Activated gamma-delta T cell treated with Interleukin-2 at 50 U/mL for 16 hours (primary cell): ENCODE data around the gene ZSCAN21.

ENCODE experiments used
- DNase-seq: peaks from one replicate; pipeline ENCODE4 v3.0.0-alpha.2; 2020

Gene ZSCAN21

DNA sequence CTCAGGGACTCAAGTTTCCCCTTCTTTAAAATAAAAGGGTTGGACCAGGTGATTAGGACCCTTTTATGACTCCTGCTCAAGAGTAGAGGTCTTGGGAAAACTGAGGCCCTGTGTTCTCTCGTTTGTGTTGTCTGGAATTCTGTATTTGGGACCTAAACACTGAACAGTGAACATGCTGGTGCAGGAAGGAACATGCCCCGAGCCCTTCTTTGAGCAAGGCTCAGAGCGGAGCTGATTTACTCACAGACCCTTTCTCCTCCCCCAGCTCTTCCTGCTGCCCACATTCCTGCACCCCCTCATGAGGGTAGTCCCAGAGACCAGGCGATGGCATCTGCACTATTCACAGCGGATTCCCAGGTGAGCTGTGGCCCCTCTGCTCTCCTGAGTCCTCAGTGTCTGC is 20.0 kb upstream of the ZSCAN21 start:
- no peak for DNase-seq

DNA sequence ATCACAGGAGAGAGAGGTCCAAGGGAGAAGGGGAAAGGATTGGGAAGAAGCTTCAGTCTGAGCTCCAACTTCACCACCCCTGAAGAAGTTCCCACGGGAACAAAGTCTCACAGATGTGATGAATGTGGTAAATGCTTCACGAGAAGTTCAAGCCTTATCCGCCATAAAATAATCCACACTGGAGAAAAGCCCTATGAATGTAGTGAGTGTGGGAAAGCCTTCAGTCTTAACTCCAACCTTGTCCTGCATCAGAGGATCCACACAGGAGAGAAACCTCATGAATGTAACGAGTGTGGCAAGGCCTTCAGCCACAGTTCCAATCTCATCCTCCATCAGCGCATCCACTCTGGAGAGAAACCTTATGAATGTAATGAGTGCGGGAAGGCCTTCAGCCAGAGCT is 16.0 kb upstream of the ZSCAN21 start:
- DNase-seq = no peak

DNA sequence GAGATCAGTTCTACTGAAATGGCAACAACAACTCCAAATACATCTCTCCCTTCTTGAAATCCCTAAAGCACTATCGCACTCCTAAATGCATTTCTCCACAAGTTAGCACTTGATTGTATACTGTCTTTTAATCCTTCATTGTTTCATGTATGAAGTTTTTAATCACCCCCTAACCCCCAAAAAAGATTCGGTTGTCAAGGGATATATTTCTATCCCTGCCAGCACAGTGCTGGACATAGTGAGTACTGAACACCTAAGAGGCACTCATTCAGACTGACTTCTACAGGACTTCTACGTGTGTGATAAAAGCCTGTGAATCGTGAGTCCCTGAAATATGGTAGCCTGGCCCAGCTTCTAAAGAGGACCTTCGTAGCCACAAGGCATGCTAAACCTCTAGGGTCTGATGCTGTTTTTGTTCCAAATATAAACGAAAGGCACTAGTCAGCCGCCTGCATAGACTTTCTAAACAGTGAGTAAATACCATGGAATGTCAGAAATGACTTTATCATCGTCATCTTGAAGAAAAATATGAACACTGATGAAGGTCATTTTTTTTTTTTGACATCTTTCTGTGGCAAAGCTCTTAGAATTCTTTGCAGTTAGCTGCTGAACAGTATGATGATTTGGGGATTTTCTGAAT is 14.6 kb upstream of the ZSCAN21 start:
- no peak for DNase-seq

DNA sequence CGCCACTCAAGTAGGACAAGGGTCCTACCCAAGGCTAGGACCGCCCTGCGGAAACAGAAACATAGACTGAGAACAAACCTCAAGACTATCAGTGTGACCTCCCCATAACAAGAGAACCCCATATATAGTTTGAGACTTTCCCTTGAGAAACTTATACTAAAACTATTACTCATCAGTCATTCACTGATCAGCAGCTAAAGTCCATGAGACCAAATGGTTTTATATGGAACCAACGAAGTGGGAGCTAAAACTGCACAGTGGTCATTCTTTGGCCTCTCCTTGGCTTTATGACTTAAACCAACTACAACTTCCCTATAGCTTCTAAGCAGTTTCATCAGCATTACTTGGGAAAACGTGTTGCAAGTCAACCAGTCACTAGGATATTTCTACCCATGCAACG is 13.7 kb upstream of the ZSCAN21 start:
- no peak for DNase-seq

DNA sequence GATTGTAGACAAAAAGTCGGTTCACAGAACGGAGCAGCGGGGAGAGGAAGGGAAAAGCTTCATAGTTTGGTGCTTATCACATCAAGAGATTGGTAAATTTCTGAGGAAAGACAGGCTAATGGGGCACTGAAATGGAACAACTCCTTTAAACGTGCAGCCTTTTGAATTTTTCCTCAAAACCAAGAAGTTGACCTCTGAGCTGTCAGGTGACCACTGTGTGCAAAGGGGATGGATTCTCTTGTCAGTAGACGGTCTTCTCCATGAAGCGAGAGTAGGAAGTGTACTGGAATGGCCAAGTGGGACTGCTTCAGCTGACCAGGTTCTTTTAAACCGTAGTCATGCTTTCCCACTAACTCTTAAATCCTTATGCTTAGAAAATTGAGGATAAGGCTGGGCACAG is 11.2 kb upstream of the ZSCAN21 start:
- no peak for DNase-seq

DNA sequence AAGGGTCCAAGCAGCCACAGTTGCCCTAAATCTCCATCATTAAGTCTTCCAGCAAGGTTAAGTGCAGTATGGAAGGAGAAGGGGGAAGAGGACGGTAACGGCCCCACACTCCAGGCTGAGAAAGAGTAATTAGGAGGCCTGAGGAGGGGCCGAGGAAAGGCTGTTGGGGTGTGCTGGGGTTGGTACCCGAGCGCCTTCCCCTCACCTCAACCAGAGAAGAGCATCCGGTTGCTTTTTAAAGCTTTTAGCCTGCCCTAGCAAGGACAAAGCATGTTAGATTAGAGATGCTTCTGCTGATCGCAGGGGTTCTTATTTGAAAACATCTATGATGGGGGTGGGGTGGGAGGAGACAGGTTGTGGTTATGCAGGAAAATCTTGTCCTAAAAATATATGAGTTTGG is 9.0 kb upstream of the ZSCAN21 start:
- peak; percentile 5 for DNase-seq

DNA sequence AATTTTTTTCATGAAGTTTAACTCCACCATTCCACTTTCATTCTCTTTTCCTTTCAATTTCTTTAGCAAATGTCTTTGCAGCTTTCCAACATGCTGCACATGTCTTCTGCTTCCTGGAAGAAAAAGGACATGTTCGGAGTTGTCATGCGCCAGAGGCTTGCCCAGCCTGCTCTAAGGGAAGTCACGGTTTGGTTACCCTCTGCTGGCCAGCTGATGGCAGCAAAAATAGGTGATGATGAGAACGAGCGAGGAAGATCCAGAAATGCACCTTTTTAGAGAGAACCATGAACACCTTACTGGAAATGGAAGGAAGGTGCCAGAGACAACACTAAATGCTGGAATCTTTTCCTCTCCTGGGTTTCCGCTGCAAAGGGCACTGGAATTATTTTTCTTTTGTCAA is 4.9 kb upstream of the ZSCAN21 start:
- DNase-seq = no peak

DNA sequence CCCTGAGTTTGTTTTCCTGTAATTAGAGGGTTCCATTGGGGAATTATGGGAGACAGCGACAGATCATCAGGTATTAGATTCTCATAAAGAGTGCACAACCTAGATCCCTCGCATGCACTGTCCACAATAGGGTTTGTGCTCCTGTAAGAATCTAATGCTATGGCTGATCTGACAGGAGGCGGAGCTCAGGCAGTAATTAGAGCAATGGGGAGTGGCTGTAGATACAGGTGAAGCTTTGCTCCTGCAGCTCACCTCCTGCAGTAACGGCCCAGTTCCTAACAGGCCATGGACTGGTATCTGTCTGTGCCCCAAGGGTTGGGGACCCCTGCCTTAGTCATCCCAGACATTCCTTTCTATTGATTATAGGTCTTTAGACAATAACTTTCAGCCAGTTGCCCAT is 894 bp upstream of the ZSCAN21 start:
- no peak for DNase-seq

DNA sequence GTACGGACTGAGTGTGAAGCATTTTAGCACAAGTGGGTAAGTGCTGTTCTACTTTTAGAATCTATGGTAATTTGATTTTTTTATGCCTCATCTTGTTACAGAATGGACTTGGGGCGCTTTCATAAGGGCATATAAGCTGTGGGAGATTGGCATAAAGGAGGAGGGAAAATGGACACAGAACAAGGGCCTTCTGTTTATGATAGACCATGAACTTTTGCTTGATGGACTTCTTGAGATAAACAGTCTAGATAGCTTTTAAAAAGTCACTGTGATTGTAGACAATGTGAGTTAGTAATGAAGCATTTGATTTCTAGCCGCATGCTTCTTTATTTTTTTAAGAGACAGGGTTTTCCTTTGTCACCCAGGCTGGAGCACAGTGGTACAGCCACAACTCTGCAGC is 2.0 kb downstream of the ZSCAN21 start:
- no peak for DNase-seq

DNA sequence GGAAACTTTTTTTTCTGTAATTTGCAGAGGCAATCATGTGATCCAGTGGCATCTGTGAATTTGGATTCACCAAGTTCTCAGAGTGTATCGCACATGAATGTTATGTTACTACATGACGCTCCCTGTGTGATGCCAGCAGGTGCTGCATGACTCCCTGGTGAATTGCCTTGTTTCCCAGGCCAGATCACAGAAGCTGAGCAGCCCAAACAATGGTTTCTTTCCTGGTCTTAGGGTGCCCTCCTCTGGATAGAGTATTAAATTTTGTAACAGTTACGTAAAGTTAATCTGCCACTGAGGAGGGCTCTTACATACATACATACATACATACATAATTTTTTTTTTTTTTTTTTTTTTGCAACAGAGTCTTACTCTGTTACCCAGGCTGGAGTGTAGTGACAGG is 3.6 kb downstream of the ZSCAN21 start:
- peak; percentile 5 for DNase-seq

DNA sequence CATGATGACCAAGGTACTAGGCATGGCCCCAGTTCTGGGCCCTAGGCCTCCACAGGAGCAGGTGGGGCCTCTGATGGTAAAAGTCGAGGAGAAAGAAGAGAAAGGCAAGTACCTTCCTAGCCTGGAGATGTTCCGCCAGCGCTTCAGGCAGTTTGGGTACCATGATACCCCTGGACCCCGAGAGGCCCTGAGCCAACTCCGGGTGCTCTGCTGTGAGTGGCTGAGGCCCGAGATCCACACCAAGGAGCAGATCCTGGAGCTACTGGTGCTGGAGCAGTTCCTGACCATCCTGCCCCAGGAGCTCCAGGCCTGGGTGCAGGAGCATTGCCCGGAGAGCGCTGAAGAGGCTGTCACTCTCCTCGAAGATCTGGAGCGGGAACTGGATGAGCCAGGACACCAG is 7.4 kb downstream of the ZSCAN21 start:
- no peak for DNase-seq

DNA sequence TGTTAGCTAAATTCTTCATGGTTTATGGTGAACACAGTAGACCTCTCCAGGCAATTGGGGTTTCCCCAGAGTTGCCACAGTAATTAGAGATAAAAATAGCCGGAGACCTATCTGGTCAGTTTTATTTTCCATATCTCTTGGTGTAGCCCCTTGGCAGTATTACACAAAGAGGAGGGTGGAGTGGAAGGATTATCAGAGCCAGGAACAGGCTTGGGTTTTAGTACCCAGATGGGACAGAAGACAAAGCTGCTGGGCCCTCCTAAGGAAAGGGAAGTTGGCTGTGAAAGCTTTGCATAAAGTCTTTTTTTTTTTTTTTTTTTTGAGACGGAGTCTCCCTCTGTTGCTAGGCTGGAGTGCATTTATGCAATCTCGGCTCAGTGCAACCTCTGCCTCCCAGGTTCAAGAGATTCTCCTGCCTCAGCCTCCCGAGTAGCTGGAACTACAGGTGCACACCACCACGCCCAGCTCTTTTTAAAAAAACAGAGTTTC is 9.7 kb downstream of the ZSCAN21 start:
- no peak for DNase-seq

DNA sequence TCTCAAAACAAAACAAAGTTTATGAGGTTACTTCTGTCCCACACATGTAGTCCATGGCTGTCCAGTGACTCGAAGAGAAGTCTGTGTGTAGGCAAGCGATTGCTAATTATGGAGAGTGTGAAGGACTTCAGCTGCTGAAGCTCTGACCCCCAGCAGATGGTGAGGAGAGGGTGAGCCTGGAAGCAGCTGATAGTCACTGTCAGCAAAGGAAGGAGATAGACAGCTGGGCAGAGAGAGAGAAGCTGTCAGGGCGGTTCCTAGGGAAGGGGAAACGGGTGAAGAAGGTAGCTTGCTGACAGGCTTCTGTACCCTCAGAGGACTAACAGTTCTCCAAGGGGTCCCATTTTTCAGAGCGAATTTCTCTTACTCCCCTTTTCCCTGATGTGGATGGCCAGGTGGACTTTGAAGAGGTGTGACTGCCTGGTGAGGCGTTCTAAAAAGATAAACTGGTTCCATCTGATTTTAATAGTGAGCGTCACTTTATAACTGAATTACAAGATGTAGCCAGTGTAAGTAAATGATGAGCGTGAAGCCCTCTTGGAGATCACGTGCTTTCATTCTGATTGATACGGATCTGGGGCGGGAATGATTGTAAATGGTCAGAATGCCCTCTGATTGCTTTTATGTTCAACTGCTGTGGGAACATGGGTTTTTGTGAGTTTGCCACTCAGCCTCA is 12.1 kb downstream of the ZSCAN21 start:
- no peak for DNase-seq

DNA sequence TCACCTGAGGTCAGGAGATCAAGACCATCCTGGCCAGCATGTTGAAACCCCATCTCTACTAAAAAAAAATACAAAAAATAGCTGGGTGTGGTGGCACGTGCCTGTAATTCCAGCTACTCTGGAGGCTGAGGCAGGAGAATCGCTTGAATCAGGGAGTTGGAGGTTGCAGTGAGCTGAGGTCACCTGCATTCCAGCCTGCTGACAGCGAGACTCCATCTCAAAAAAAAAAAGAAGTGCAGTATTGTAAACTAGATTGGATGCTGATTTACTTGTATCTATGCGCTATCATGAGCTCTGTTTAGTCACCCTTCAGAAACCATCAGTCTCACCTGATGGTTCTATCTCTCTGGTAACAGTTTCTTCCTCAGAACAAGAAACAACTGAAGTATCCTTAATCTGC is 13.8 kb downstream of the ZSCAN21 start:
- no peak for DNase-seq

DNA sequence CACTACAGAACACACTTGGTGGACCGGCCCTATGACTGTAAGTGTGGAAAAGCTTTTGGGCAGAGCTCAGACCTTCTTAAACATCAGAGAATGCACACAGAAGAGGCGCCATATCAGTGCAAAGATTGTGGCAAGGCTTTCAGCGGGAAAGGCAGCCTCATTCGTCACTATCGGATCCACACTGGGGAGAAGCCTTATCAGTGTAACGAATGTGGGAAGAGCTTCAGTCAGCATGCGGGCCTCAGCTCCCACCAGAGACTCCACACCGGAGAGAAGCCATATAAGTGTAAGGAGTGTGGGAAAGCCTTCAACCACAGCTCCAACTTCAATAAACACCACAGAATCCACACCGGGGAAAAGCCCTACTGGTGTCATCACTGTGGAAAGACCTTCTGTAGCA is 14.6 kb downstream of the ZSCAN21 start:
- DNase-seq = no peak

DNA sequence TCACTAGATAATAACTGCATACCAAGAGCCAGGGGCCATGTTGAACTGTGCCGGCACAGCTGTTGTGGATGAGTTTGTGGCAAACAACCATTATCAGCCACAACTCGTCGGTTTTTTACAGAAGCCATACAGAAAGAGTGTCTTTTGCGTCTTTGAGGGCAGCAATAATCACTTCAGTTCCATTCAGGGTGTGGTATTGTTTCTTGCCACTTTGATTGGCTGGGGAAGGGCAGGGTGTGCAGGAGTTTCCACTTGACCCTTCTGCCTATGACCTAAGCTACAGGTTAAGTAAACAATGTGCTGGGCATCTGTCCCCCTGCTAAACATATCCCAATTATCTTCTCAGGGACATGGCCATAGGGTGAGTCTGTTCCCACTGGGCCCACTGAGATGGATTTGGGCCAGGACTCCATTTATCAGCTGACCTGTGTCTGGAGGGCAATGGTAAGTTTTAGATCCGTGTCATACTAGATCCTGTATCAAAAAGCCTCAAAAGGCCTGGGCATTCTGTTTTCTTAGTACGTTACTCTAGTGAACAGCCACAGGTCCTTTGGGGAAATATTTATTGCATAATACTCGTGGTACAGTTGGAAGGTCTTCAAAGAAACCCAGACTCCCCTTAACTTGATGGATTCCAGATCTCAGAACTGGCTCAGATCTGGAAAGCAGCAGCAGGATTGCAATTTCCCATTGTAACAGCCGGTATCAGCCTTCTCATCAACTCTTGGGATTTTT is 16.0 kb downstream of the ZSCAN21 start:
- DNase-seq = no peak

DNA sequence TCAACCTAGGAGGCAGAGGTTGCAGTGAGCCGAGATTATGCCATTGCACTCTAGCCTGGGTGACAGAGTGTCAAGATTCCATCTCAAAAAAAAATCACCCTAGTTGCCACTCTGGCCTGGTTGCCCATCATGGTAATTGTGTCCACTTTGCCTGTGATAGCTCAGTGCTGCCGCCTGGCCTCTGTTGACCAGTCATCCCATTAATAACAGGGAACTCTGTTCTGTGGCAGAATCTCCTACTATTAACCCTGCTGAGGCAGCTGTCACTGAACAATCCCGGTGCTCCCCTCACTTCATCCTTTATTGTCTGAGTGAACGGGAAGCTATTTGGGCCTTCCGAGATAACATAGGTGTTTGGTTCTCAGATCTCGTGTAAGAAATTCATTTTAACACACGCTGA is 17.4 kb downstream of the ZSCAN21 start:
- no peak for DNase-seq

DNA sequence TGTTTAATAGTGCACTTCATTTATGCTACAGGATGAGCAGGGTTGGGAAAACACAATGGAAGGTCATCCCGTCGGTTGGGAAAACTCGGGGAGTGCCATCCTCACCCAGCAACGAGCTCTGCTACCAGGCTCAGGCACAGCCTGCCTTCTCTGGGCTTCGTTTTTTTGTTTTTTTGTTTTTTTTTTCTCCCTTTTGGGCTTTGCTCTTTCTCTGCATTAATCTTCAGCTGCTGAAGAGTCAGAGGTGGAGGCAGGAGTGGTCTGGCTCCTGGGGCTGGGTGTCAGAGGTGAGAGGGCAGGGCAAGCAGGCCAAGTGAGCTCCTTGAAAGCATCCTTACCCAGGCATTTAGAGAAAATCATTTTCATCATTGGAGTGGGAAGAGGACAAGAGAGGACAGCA is 20.4 kb downstream of the ZSCAN21 start:
- no peak for DNase-seq

DNA sequence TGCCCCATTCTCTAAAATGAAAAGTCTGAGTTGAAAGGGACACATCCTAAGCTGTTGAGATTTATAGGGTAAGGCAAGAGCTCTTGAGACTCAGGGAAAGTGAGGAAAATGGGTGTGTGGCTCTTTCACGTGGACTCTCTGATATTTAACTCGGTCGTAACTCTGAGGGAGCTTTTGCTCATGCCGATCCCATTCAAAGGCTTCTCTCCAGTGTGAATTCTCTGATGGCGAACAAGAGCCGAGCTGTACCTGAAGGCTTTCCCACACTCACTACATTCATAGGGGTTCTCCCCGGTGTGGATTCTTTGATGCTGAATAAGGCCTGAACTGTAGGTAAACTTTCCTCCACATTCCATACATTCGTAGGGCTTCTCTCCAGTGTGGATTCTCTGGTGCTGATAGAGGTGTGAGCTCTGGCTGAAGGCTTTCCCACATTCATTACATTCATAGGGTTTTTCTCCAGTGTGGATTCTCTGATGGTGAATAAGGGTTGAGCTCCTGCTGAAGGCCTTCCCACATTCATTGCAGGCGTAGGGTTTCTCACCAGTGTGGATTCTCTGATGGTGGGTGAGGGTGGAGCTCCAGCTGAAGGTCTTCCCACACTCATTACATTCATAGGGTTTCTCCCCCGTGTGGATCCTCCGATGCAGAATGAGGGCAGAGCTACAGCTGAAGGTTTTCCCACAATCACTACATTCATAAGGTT is 21.6 kb downstream of the ZSCAN21 start:
- DNase-seq = no peak

DNA sequence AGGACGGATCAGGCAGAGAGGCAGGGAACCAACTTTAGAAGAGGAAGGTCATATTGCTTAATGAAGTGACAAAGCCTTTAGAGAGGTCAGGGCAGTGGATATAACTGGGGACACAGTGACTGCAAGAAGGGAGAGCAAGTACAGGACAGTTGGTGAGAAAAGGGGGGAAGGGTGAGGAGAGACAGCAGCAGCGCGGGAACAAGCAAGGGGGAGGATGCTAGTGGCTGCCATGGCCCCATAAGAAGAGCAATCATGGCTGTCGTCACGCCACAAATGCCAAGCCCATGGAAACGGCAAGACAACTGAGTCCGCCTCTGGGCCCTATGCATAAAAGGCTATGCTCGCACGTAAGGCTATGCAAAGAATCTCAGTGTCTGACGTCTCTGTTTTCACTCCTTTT is 22.9 kb downstream of the ZSCAN21 start:
- DNase-seq = no peak

DNA sequence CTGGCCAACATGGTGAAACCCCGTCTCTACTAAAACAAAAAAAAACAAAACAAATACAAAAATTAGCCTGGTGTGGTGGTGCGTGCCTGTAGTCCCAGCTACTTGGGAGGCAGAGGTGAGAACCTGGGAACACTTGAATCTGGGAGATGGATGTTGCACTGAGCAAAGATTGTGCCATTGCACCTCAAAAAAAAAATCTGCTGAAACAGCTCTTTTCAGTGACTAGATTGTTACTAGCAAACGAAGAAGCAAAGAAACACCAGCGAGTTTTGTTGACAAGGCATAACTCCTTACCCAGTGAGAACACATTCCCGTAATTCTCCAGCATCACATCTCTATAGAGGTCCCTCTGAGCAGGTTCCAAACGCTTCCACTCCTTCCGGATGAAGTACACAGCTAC is 25.3 kb downstream of the ZSCAN21 start:
- no peak for DNase-seq

DNA sequence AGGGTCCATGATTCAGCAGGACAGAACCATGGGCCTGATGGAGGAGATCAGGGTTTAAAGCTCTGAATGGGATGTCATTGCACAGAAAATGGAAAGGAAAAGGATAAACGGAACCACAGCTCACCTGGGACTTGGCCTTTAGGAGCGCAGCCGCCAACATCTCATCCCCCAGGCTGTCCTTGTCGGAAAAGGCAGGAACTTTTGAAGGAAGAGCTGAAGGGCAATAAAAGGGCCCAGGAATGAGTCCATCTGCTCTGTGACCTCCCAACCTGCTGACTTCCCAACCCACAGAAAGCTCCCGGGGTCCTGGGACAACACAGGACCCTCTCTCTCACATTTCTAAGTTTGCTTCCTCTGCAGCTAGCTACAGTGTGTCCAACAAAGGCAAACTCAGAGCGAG is 25.8 kb downstream of the ZSCAN21 start:
- DNase-seq = no peak

DNA sequence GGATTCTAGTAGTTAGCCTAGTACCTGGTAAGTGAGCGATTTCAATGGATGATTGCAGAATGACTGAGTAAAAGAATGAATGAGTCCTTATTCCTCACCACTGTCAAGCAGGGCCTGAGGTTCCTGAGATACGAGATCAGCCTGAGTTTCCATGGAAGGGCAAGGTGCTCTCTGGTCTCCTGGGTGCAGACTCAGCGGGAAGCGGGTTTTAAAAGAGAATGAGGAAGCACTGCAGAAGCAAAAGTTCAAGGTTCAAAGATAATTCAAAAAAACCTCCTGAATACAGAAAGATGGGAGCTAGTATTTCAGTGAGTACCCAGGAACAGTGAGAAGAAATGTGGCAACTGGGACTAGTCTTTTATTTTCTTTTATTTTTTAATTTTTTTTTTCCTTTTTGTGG is 27.6 kb downstream of the ZSCAN21 start:
- DNase-seq = no peak
